SK-N-SH (cell line): ENCODE results near the gene NDUFB3. TPM values are rescaled to one million over a fixed set of nuclear protein-coding genes. Genes with fewer than 3 reads are reported as not detected.

Experiments used
- CTCF ChIA-PET: fragments of 300-600, 350-600 bp; formaldehyde crosslinking; extraction: SDS; loops from one replicate; lab custom pipeline; 2021; lab: Yijun Ruan, JAX
- POLR2A ChIA-PET: fragments of 350-600 bp; sonication (Branson Sonifier 250); formaldehyde crosslinking; extraction: SDS; loops from one replicate; lab custom pipeline; 2020; ENCODE audit warnings: antibody characterized with exemption, inconsistent platforms; lab: Yijun Ruan, JAX
- DNase-seq: peaks from one replicate; pipeline ENCODE4 v3.0.0; 2012
- H2AFZ ChIP-seq: fragments of 200-600 bp; sonication (generic); 2 replicates; pipeline ENCODE4 v1.8.1; 2016; ENCODE audit warnings: antibody characterized with exemption, mild to moderate bottlenecking, low read depth
- H3F3A ChIP-seq: fragments of 200-600 bp; sonication (generic); replicated peaks from 2 replicates; pipeline ENCODE3; 2016; ENCODE audit warnings: antibody characterized with exemption, mild to moderate bottlenecking; ENCODE audit not compliant: insufficient read depth
- H3K27ac ChIP-seq, 2 experiments: fragments of 200-500 bp in 1 of 2; fragments of 200-600 bp in 1 of 2; sonication (Bioruptor generic) in 1 of 2; sonication (generic), shearing (Covaris generic) in 1 of 2; 2 replicates each; pipeline versions ENCODE4 v1.5.1 to v1.6.1; 2014 to 2016; ENCODE audit warnings: low read depth in 2 of 2, inconsistent platforms in 1 of 2, low read length in 1 of 2, mild to moderate bottlenecking in 1 of 2, mixed read lengths in 1 of 2
- H3K27me3 ChIP-seq: fragments of 200-600 bp; sonication (generic), shearing (Covaris generic); 2 replicates; pipeline ENCODE4 v1.6.1; 2016; ENCODE audit warnings: mixed run types; ENCODE audit not compliant: insufficient read depth
- H3K36me3 ChIP-seq, 2 experiments: fragments of 200-500 bp in 1 of 2; fragments of 200-600 bp in 1 of 2; sonication (Bioruptor generic) in 1 of 2; sonication (generic) in 1 of 2; replicated peaks in 1 of 2; 2 replicates each; pipeline versions ENCODE3 to v1.5.1; 2014 to 2016; ENCODE audit warnings: low read length in 1 of 2, mild to moderate bottlenecking in 1 of 2; ENCODE audit not compliant: insufficient read depth in 2 of 2, control insufficient read depth in 1 of 2
- H3K4me1 ChIP-seq, 2 experiments: fragments of 200-500 bp in 1 of 2; fragments of 200-600 bp in 1 of 2; sonication (Bioruptor generic) in 1 of 2; sonication (generic), shearing (Covaris generic) in 1 of 2; 2 replicates each; pipeline versions ENCODE4 v1.5.1 to v1.6.1; 2014 to 2016; ENCODE audit warnings: low read depth in 1 of 2, low read length in 1 of 2, mixed run types in 1 of 2; ENCODE audit not compliant: insufficient read depth in 2 of 2, control insufficient read depth in 1 of 2
- H3K4me2 ChIP-seq: fragments of 200-600 bp; sonication (generic), shearing (Covaris generic); 2 replicates; pipeline ENCODE4 v1.6.1; 2017; ENCODE audit warnings: mixed run types
- H3K4me3 ChIP-seq, 2 experiments: fragments of 200-500 bp in 1 of 2; fragments of 200-600 bp in 1 of 2; sonication (Bioruptor generic) in 1 of 2; sonication (generic), shearing (Covaris generic) in 1 of 2; 2 replicates each; pipeline versions ENCODE4 v1.5.1 to v1.8.1; 2014 to 2016; ENCODE audit warnings: low read depth in 2 of 2, inconsistent platforms in 1 of 2, low read length in 1 of 2, mild to moderate bottlenecking in 1 of 2, mixed read lengths in 1 of 2, moderate library complexity in 1 of 2
- H3K79me2 ChIP-seq: fragments of 200-600 bp; sonication (generic); 2 replicates; pipeline ENCODE4 v1.8.1; 2017; ENCODE audit warnings: mild to moderate bottlenecking; ENCODE audit not compliant: insufficient read depth
- H3K9ac ChIP-seq: fragments of 200-600 bp; sonication (generic); 2 replicates; pipeline ENCODE4 v1.6.1; 2017; ENCODE audit warnings: mixed run types
- H3K9me2 ChIP-seq: fragments of 200-600 bp; sonication (generic); 2 replicates; pipeline ENCODE4 v1.6.1; 2017; ENCODE audit warnings: mixed run types
- H3K9me3 ChIP-seq: fragments of 200-600 bp; sonication (generic); 2 replicates; pipeline ENCODE4 v1.6.1; 2017; ENCODE audit warnings: mixed run types, mild to moderate bottlenecking, moderate library complexity
- H4K20me1 ChIP-seq: fragments of 200-600 bp; sonication (generic); 2 replicates; pipeline ENCODE4 v1.6.1; 2017; ENCODE audit warnings: mild to moderate bottlenecking, mixed run types; ENCODE audit not compliant: insufficient read depth
- CHD2 ChIP-seq: fragments of 150-350 bp; IDR thresholded peaks from 2 replicates; pipeline ENCODE4 v1.6.1; 2018; ENCODE audit warnings: low read length; ENCODE audit not compliant: partially characterized antibody
- CTCF ChIP-seq: fragments of 200-600 bp; sonication (generic); IDR thresholded peaks from 2 replicates; pipeline ENCODE4 v1.6.1; 2017; ENCODE audit warnings: antibody characterized with exemption, mild to moderate bottlenecking, moderate library complexity
- ELF1 ChIP-seq: IDR thresholded peaks from 2 replicates; pipeline ENCODE4 v1.4.0; 2012
- EZH2phosphoT487 ChIP-seq: fragments of 200-600 bp; sonication (generic); IDR thresholded peaks from 2 replicates; pipeline ENCODE4 v1.6.1; 2017; ENCODE audit warnings: low read depth, mixed run types, mild to moderate bottlenecking, antibody characterized with exemption, moderate library complexity, borderline replicate concordance
- FOSL2 ChIP-seq: IDR thresholded peaks from 2 replicates; pipeline ENCODE4 v1.4.0; 2012; ENCODE audit warnings: low read depth, mild to moderate bottlenecking, moderate library complexity, borderline replicate concordance
- GATA2 ChIP-seq: sonication (generic); formaldehyde crosslinking; IDR thresholded peaks from 2 replicates; pipeline ENCODE4 v1.5.0; 2020; ENCODE audit warnings: mild to moderate bottlenecking, missing genetic modification reagents
- MXI1 ChIP-seq: IDR thresholded peaks from 2 replicates; pipeline ENCODE4 v1.6.1; 2012; ENCODE audit warnings: mild to moderate bottlenecking, low read depth, low read length, improper control_type of control experiment
- NFIC ChIP-seq: IDR thresholded peaks from 2 replicates; pipeline ENCODE4 v1.4.0; 2012; ENCODE audit warnings: borderline replicate concordance
- NRF1 ChIP-seq: IDR thresholded peaks from 2 replicates; pipeline ENCODE4 v1.6.1; 2012; ENCODE audit warnings: low read depth, mild to moderate bottlenecking, low read length
- RFX5 ChIP-seq: IDR thresholded peaks from 2 replicates; pipeline ENCODE4 v1.6.1; 2012; ENCODE audit warnings: mild to moderate bottlenecking, improper control_type of control experiment, low read length
- TCF12 ChIP-seq: IDR thresholded peaks from 2 replicates; pipeline ENCODE4 v1.4.0; 2012
- USF1 ChIP-seq: IDR thresholded peaks from 2 replicates; pipeline ENCODE4 v1.4.0; 2012; ENCODE audit warnings: low read depth, borderline replicate concordance
- WGBS: methylation state at CpG from one replicate; pipeline ENCODE4 v1.1.6; 2017; ENCODE audit warnings: low lambda C conversion rate; 5-methylcytosine and 5-hydroxymethylcytosine counted together
- polyA plus RNA-seq, 3 experiments: library from polyadenylated mRNA; depleted of rRNA; stranded (reverse); fragments of >200 nt; gene quantifications; 2 replicates each; pipeline ENCODE4 v1.2.3, GENCODE V29; 2012

Gene NDUFB3
- polyA plus RNA-seq, 1 of the 3 experiments (the other 2 are of a cell fraction) = 55.9 TPM

- CTCF ChIA-PET = interaction anchor here (1.2 to 1.7 kb wide), 2 partner anchors 15 to 57 kb away, joined by 4 to 6 read pairs; no protein-coding TSS in a partner anchor
- WGBS = 84% methylated on average over 2 of the region's 2 CpGs
- Histone ChIP-seq H3K27ac (no peak overlapping the region), H3K9me3 (no peaks in the 10 kb centered on the region)
- TF ChIP-seq NFIC (no peak), CHD2 (no peak), GATA2 (CRISPR knock-in tag) (no peak), ELF1 (no peak)
- TF ChIP-seq, all 33 proteins: peak for 0
- Histone ChIP-seq H2AFZ (no peak overlapping the region), H3K79me2 (peaks cover 31% of the 10 kb centered on the region; the same call in 1 of the 2 replicates), H3K4me2 (no peak overlapping the region), H3F3A (peaks cover 8% of the 10 kb centered on the region), H3K27me3 (no peaks in the 10 kb centered on the region), H4K20me1 (no peaks in the 10 kb centered on the region), H3K4me3 (no peak overlapping the region), H3K9ac (no peak overlapping the region), H3K4me1 (no peaks in the 10 kb centered on the region), H3K9me2 (no peaks in the 10 kb centered on the region), H3K36me3 (peaks cover 6 to 37% of the 10 kb centered on the region in 2 experiments)
- DNase-seq = peak; percentile 18
- POLR2A ChIA-PET = no interaction called here
Observed at GRCh38 chr2:201084863-201085262, 13.1 kb downstream of the NDUFB3 start.

- H3K9me2 ChIP-seq = no peaks in the 10 kb centered on the region
- H3K4me3 ChIP-seq = no peak overlapping the region
- no peaks in the 10 kb centered on the region for H4K20me1 ChIP-seq
- ChIA-PET POLR2A (no interaction called here), CTCF (interaction anchor here (0.9 kb wide), 1 partner anchor 21 kb away, joined by 3 read pairs; no protein-coding TSS in a partner anchor)
- H3K9ac ChIP-seq = no peak overlapping the region
- H3K27me3 ChIP-seq = no peaks in the 10 kb centered on the region
- WGBS = 86% methylated on average over 4 of the region's 4 CpGs
- no peak for DNase-seq
- H2AFZ ChIP-seq = no peak overlapping the region
- H3K27ac ChIP-seq = no peak overlapping the region
- no peaks in the 10 kb centered on the region for H3K79me2 ChIP-seq
- peaks cover 0 to 14% of the 10 kb centered on the region in 2 experiments for H3K36me3 ChIP-seq
- TF ChIP-seq EZH2phosphoT487 = no peak
- TF ChIP-seq CTCF = no peak
- TF ChIP-seq RFX5 = no peak
- no peak for TF ChIP-seq TCF12
- no peak for TF ChIP-seq NRF1
- no peak for TF ChIP-seq MXI1
- no peak for TF ChIP-seq USF1
- TF ChIP-seq FOSL2 = no peak
- no peak overlapping the region for H3K4me2 ChIP-seq
- H3K4me1 ChIP-seq = no peaks in the 10 kb centered on the region
- H3K9me3 ChIP-seq = no peaks in the 10 kb centered on the region
- no peaks in the 10 kb centered on the region for H3F3A ChIP-seq
Observed at GRCh38 chr2:201090574-201090973, 18.8 kb downstream of the NDUFB3 start.
